Prostate gland (tissue), 2 donors: ENCODE data around the gene HCN1. TPM values are rescaled to one million over a fixed set of nuclear protein-coding genes. Genes with fewer than 3 reads are reported as not detected.
"Not testable (repeated sequence)": the region's sequence is repeated elsewhere in the genome, so short reads cannot be mapped to it uniquely, and the experiment has no call there.

Source experiments
- DNase-seq: peaks from one replicate; pipeline ENCODE4 v3.0.0-alpha.2; 2019; ENCODE audit warnings: low spot score
- H3K27ac ChIP-seq, 2 donors: fragments of 200-600 bp; sonication (generic); 2 replicates each; pipeline ENCODE4 v1.5.1; 2017 to 2019
- H3K27me3 ChIP-seq: fragments of 200-600 bp; sonication (generic); replicated peaks from 2 replicates; pipeline ENCODE4 v1.5.1; 2019; ENCODE audit not compliant: insufficient read depth
- H3K36me3 ChIP-seq, 2 donors: fragments of 200-600 bp; sonication (generic); 1 replicate in 1 of 2; 2 replicates in 1 of 2; pipeline versions ENCODE4 v1.5.1 to v1.8.1; 2017 to 2019
- H3K4me1 ChIP-seq: fragments of 200-600 bp; sonication (generic); replicated peaks from 2 replicates; pipeline ENCODE4 v1.5.1; 2019
- H3K4me3 ChIP-seq, 2 donors: fragments of 200-600 bp; sonication (generic); 2 replicates each; pipeline ENCODE4 v1.5.1; 2017 to 2019
- H3K9me3 ChIP-seq: fragments of 200-600 bp; sonication (generic); 2 replicates; pipeline ENCODE4 v1.5.1; 2017
- POLR2A ChIP-seq: fragments of 450-650 bp; IDR thresholded peaks from one replicate; pipeline ENCODE4 v1.6.1; 2016; ENCODE audit warnings: antibody characterized with exemption, mild to moderate bottlenecking
- POLR2AphosphoS5 ChIP-seq: sonication (generic); formaldehyde crosslinking; IDR thresholded peaks from one replicate; pipeline ENCODE4 v1.6.1; 2017; ENCODE audit warnings: antibody characterized with exemption
- WGBS: methylation state at CpG from one replicate; pipeline ENCODE4 v1.1.5; 2018; 5-methylcytosine and 5-hydroxymethylcytosine counted together
- intact Hi-C: fragments of 100-400 bp; cut with DNase I; formaldehyde crosslinking; loops from one replicate; pipeline ENCODE4 v1.14.2; 2022
- total RNA-seq, 2 donors: library from RNA; depleted of rRNA; stranded (reverse); fragments of >200 nt; gene quantifications; one replicate each; pipeline ENCODE4 v1.1.0, GENCODE V29; 2016
- TF ChIP-seq, protein P1 (sequence below), 4 experiments: fragments of 200-600 bp in 2 of 4; fragments of 450-650 bp in 2 of 4; sonication (generic) in 2 of 4; IDR thresholded peaks; 1 replicate in 3 of 4; 2 replicates in 1 of 4; pipeline ENCODE4 v1.5.1; 2016 to 2019; ENCODE audit warnings: antibody characterized with exemption in 4 of 4, mild to moderate bottlenecking in 2 of 4, moderate library complexity in 2 of 4

The HCN1 gene
- total RNA-seq, 2 donors from 2014 or later, result 0.05 to 1.3 TPM

DNA sequence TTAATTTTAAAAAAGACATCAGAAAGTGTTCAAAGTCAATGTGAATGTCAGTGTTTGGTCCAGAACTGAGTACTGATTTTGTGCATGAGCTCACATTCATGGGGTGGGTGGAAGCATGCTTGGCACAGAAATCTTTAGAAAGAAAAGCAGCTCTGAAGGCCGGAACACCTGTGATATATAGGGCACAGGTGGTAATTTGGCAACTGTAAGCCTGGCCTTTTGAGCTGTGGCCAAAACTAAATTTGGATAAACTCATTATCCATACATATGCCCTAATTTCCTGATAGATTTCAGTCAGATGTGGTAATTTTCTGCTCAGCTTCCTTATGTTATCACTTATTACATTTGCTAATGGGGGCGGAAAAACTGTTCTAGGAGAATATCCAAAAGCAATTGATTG, 211.4 kb downstream of the HCN1 start:
- H3K4me3 ChIP-seq, result no peak overlapping the region
- no peak for DNase-seq
- H3K27me3 ChIP-seq, result no peaks in the 10 kb centered on the region
- no peaks in the 10 kb centered on the region for H3K4me1 ChIP-seq
- no peaks in the 10 kb centered on the region for H3K9me3 ChIP-seq
- 87% methylated on average over 2 of the region's 2 CpGs for WGBS
- no peak overlapping the region for H3K27ac ChIP-seq
- no peak for TF ChIP-seq POLR2AphosphoS5
- no peak for TF ChIP-seq POLR2A
- TF ChIP-seq, protein P1, sequence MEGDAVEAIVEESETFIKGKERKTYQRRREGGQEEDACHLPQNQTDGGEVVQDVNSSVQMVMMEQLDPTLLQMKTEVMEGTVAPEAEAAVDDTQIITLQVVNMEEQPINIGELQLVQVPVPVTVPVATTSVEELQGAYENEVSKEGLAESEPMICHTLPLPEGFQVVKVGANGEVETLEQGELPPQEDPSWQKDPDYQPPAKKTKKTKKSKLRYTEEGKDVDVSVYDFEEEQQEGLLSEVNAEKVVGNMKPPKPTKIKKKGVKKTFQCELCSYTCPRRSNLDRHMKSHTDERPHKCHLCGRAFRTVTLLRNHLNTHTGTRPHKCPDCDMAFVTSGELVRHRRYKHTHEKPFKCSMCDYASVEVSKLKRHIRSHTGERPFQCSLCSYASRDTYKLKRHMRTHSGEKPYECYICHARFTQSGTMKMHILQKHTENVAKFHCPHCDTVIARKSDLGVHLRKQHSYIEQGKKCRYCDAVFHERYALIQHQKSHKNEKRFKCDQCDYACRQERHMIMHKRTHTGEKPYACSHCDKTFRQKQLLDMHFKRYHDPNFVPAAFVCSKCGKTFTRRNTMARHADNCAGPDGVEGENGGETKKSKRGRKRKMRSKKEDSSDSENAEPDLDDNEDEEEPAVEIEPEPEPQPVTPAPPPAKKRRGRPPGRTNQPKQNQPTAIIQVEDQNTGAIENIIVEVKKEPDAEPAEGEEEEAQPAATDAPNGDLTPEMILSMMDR (IDR thresholded peaks at IDR 0.05), result no peak
- H3K36me3 ChIP-seq, result no peaks in the 10 kb centered on the region
- intact Hi-C loops, result no loop called here

- no peak overlapping the region for H3K27ac ChIP-seq
- WGBS, result 37% methylated on average over 4 of the region's 4 CpGs
- no peak overlapping the region for H3K4me3 ChIP-seq
- no peaks in the 10 kb centered on the region for H3K27me3 ChIP-seq
- H3K9me3 ChIP-seq, result no peaks in the 10 kb centered on the region
- no peaks in the 10 kb centered on the region for H3K36me3 ChIP-seq
- intact Hi-C loops, result no loop called here
- DNase-seq, result no peak
- no peaks in the 10 kb centered on the region for H3K4me1 ChIP-seq
- no peak for TF ChIP-seq POLR2AphosphoS5
- TF ChIP-seq, protein P1 (IDR thresholded peaks at IDR 0.05), result no peak
- no peak for TF ChIP-seq POLR2A
Observed at GRCh38 chr5:45454114-45454513, 242.1 kb downstream of the HCN1 start.

- H3K9me3 ChIP-seq, H3K27ac ChIP-seq, H3K27me3 ChIP-seq, intact Hi-C loops, DNase-seq, H3K4me1 ChIP-seq, H3K4me3 ChIP-seq, H3K36me3 ChIP-seq: not testable (repeated sequence)
- WGBS, result 88% methylated on average over 15 of the region's 15 CpGs
Observed at GRCh38 chr5:45444856-45445255, 251.3 kb downstream of the HCN1 start.

DNA sequence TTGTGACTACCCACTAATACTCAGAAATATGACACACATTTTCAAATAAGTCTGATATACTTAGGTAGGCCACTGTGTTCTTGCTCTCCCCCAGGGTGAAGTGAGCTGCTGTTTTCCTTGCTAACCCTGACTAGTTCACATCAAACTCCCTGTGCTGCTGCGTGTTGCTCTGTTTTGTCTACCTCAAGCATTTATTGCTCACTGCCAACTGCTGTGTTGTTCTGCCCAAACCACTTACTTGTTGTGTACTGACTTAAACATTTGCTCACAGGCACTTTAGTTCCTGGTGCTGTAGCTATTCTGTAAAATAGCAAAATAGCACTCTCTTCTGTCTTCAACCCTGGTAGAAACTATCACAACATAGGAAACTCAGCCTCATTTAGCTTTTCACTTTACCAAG, 255.7 kb downstream of the HCN1 start:
- no peaks in the 10 kb centered on the region for H3K36me3 ChIP-seq
- H3K9me3 ChIP-seq, result no peaks in the 10 kb centered on the region
- no peak for TF ChIP-seq POLR2A
- no peak for TF ChIP-seq POLR2AphosphoS5
- TF ChIP-seq, protein P1 (IDR thresholded peaks at IDR 0.05), result no peak
- H3K27me3 ChIP-seq, result no peaks in the 10 kb centered on the region
- H3K4me1 ChIP-seq, result no peaks in the 10 kb centered on the region
- 17% methylated on average over 1 of the region's 1 CpG for WGBS
- no peak for DNase-seq
- H3K4me3 ChIP-seq, result no peak overlapping the region
- H3K27ac ChIP-seq, result no peak overlapping the region
- intact Hi-C loops, result no loop called here

DNA sequence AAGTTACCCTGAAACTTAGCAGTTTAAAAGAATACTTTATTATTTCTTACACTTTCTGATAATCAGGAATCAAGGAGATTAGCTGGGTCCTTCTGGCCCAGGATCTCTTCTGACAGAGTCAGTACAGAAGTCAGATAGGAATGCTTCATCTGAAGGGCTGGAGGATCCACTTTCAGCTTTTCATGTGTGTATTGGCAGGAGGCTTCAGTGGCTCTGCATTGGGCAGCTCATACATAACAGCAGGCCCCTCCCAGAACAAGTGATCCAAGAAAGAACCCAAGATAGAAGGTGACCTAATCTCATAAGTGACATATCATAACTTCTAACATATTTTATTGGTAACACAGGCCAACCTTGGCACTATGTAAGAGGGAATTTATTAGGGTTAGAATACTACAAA, 258.4 kb downstream of the HCN1 start:
- TF ChIP-seq, protein P1 (IDR thresholded peaks at IDR 0.05), result no peak
- TF ChIP-seq POLR2A, result no peak
- no peak for TF ChIP-seq POLR2AphosphoS5
- DNase-seq, result no peak
- no peak overlapping the region for H3K27ac ChIP-seq
- H3K4me3 ChIP-seq, result no peak overlapping the region
- no peaks in the 10 kb centered on the region for H3K27me3 ChIP-seq
- H3K36me3 ChIP-seq, result no peaks in the 10 kb centered on the region
- intact Hi-C loops, result no loop called here
- H3K9me3 ChIP-seq, result no peaks in the 10 kb centered on the region
- H3K4me1 ChIP-seq, result no peaks in the 10 kb centered on the region
